GM23338 (cell line): Measurements from ENCODE around the gene HELT. TPM values are rescaled to one million over a fixed set of nuclear protein-coding genes. Genes with fewer than 3 reads are reported as not detected.
A peak's percentile ranks its signal among the peaks of the same experiment; 100 is the strongest.
"Not testable (repeated sequence)": the region's sequence is repeated elsewhere in the genome, so short reads cannot be mapped to it uniquely, and the experiment has no call there.

Experiments
- ATAC-seq: fragments of 200-7000 bp; cut with Tn5 transposase; 3 replicates; pipeline ENCODE4 v1.9.1; 2020
- DNase-seq: peaks from one replicate; pipeline ENCODE4 v3.0.0-alpha.2; 2015; ENCODE audit warnings: low spot score
- H2AFZ ChIP-seq: fragments of 200-600 bp; sonication (generic); 2 replicates; pipeline ENCODE4 v1.8.0; 2016; ENCODE audit warnings: antibody characterized with exemption, mild to moderate bottlenecking, moderate library complexity
- H3F3A ChIP-seq: fragments of 200-600 bp; sonication (generic); replicated peaks from 2 replicates; pipeline ENCODE4 v1.8.0; 2017; ENCODE audit warnings: antibody characterized with exemption, mixed run types, low read depth
- H3K27ac ChIP-seq: fragments of 200-600 bp; sonication (generic); 2 replicates; pipeline ENCODE4 v1.6.1; 2016; ENCODE audit warnings: low read depth
- H3K27me3 ChIP-seq: fragments of 200-600 bp; sonication (generic); 2 replicates; pipeline ENCODE4 v1.8.0; 2016; ENCODE audit warnings: mild to moderate bottlenecking, mixed run types, moderate library complexity; ENCODE audit not compliant: insufficient read depth
- H3K36me3 ChIP-seq: fragments of 200-600 bp; sonication (generic); 2 replicates; pipeline ENCODE4 v1.8.0; 2016; ENCODE audit warnings: mild to moderate bottlenecking; ENCODE audit not compliant: insufficient read depth
- H3K4me1 ChIP-seq: fragments of 200-600 bp; sonication (generic); 2 replicates; pipeline ENCODE4 v1.8.0; 2016; ENCODE audit warnings: mild to moderate bottlenecking, moderate library complexity; ENCODE audit not compliant: insufficient read depth
- H3K4me2 ChIP-seq: fragments of 200-600 bp; sonication (generic); 2 replicates; pipeline ENCODE4 v1.7.1; 2017; ENCODE audit warnings: mixed run types
- H3K4me3 ChIP-seq: fragments of 200-600 bp; sonication (generic); 2 replicates; pipeline ENCODE4 v1.6.1; 2016; ENCODE audit warnings: mixed run types
- H3K79me2 ChIP-seq: fragments of 200-600 bp; sonication (generic); replicated peaks from 2 replicates; pipeline ENCODE4 v1.8.0; 2017; ENCODE audit warnings: mild to moderate bottlenecking; ENCODE audit not compliant: insufficient read depth
- H3K9me2 ChIP-seq: fragments of 200-600 bp; sonication (generic); 2 replicates; pipeline ENCODE4 v1.8.0; 2017; ENCODE audit not compliant: insufficient read depth
- H4K20me1 ChIP-seq: fragments of 200-600 bp; sonication (generic); replicated peaks from 2 replicates; pipeline ENCODE4 v1.8.0; 2017; ENCODE audit warnings: mild to moderate bottlenecking; ENCODE audit not compliant: insufficient read depth
- H3K27ac Mint-ChIP-seq: 2 replicates; pipeline ENCODE4 v1.8.0; 2020; ENCODE audit warnings: inconsistent platforms, mild to moderate bottlenecking, moderate library complexity, mixed read lengths
- H3K27me3 Mint-ChIP-seq: 3 replicates; pipeline ENCODE4 v1.8.0; 2022; ENCODE audit warnings: low read depth, mild to moderate bottlenecking, moderate library complexity, mixed read lengths, inconsistent platforms; ENCODE audit not compliant: insufficient read depth, poor library complexity
- H3K36me3 Mint-ChIP-seq: 3 replicates; pipeline ENCODE4 v1.8.0; 2021; ENCODE audit warnings: low read depth, mild to moderate bottlenecking, inconsistent platforms, moderate library complexity, mixed read lengths
- H3K4me1 Mint-ChIP-seq: 3 replicates; pipeline ENCODE4 v1.8.0; 2020; ENCODE audit warnings: mild to moderate bottlenecking, inconsistent platforms, mixed read lengths
- H3K4me3 Mint-ChIP-seq: 3 replicates; pipeline ENCODE4 v1.8.0; 2021; ENCODE audit warnings: moderate library complexity, mild to moderate bottlenecking, inconsistent platforms, mixed read lengths
- H3K9me3 Mint-ChIP-seq: 3 replicates; pipeline ENCODE4 v1.8.0; 2020; ENCODE audit warnings: moderate library complexity, mild to moderate bottlenecking, inconsistent platforms, mixed read lengths
- CREB1 ChIP-seq: fragments of 250-450 bp; sonication (Bioruptor Pico); IDR thresholded peaks from 2 replicates; pipeline ENCODE4 v1.5.0; 2020; ENCODE audit warnings: low read depth, mild to moderate bottlenecking, moderate library complexity
- CTCF ChIP-seq, 2 experiments: fragments of 200-600 bp in 1 of 2; sonication (generic) in 1 of 2; conservative IDR thresholded peaks; 2 replicates each; pipeline versions ENCODE4 v1.5.1 to v1.6.1; 2016 to 2017; ENCODE audit warnings: antibody characterized with exemption in 2 of 2, low read depth in 2 of 2, mild to moderate bottlenecking in 2 of 2, moderate library complexity in 1 of 2
- EZH2 ChIP-seq: fragments of 200-600 bp; sonication (generic); IDR thresholded peaks from one replicate; pipeline ENCODE4 v1.8.0; 2017; ENCODE audit warnings: antibody characterized with exemption, mild to moderate bottlenecking, low read depth; ENCODE audit not compliant: unreplicated experiment
- EZH2phosphoT487 ChIP-seq: fragments of 200-600 bp; sonication (generic); IDR thresholded peaks from one replicate; pipeline ENCODE4 v1.8.1; 2018; ENCODE audit warnings: antibody characterized with exemption; ENCODE audit not compliant: unreplicated experiment
- NANOG ChIP-seq: IDR thresholded peaks from 2 replicates; pipeline ENCODE4 v1.6.1; 2016; ENCODE audit warnings: antibody characterized with exemption, borderline replicate concordance
- POLR2AphosphoS5 ChIP-seq: IDR thresholded peaks from 2 replicates; pipeline ENCODE4 v1.6.1; 2016; ENCODE audit warnings: antibody characterized with exemption, low read depth
- ZNF331 ChIP-seq: fragments of 250-450 bp; sonication (Bioruptor Pico); IDR thresholded peaks from 2 replicates; pipeline ENCODE4 v1.5.0; 2020; ENCODE audit warnings: low read depth, mild to moderate bottlenecking, moderate library complexity
- polyA plus RNA-seq: library from polyadenylated mRNA; unstranded; fragments of >200 nt; fragmentation: Nextera tagmentation; extraction: Ambion mirVana; gene quantifications from 2 replicates; pipeline ENCODE4 v1.2.1, GENCODE V29; 2016
- total RNA-seq: library from RNA; depleted of rRNA; stranded (reverse); fragments of >200 nt; shearing (Covaris generic); gene quantifications from 2 replicates; pipeline ENCODE4 v1.2.3, GENCODE V29; 2014

HELT gene
- total and polyA plus RNA-seq, 2 experiments from 2014 or later: not detected

- Mint-ChIP-seq H3K36me3 (no peaks in the 10 kb centered on the region), H3K27ac (no peak overlapping the region), H3K9me3 (no peaks in the 10 kb centered on the region), H3K4me3 (no peak overlapping the region), H3K27me3 (no peaks in the 10 kb centered on the region), H3K4me1 (no peaks in the 10 kb centered on the region)
- Histone ChIP-seq H3K27ac (no peak overlapping the region), H3K27me3 (no peaks in the 10 kb centered on the region), H4K20me1 (no peaks in the 10 kb centered on the region), H3K4me3 (no peak overlapping the region), H3K4me2 (no peak overlapping the region), H3K4me1 (peaks cover 1% of the 10 kb centered on the region), H2AFZ (no peak overlapping the region), H3K79me2 (no peaks in the 10 kb centered on the region), H3K36me3 (no peaks in the 10 kb centered on the region; the same call in 1 of the 2 replicates), H3F3A (0 out of 2 replicates have a peak, but pooled peaks cover 5% of the 10 kb centered on the region), H3K9me2 (peaks cover 5% of the 10 kb centered on the region; the same call in 1 of the 2 replicates)
- TF ChIP-seq CREB1 (CRISPR knock-in tag): no peak
- TF ChIP-seq CTCF (conservative IDR thresholded peaks at IDR 0.05; ENCODE audit: low read depth in 2 of 2): no peak
- TF ChIP-seq ZNF331: no peak
- no peak for TF ChIP-seq EZH2phosphoT487
- TF ChIP-seq EZH2: no peak
- no peak for TF ChIP-seq POLR2AphosphoS5
- no peak for TF ChIP-seq NANOG
- DNase-seq: no peak
- no peak for ATAC-seq
Measured at GRCh38 chr4:184988611-184989010, 29.7 kb upstream of the HELT start.

- not testable (repeated sequence) for ATAC-seq, H3K27ac Mint-ChIP-seq, H3K4me1 ChIP-seq, H3K9me2 ChIP-seq, H3K36me3 ChIP-seq, H3K4me1 Mint-ChIP-seq, H3K27me3 ChIP-seq, H3K4me3 ChIP-seq, H3K4me2 ChIP-seq, H3K36me3 Mint-ChIP-seq, DNase-seq, H3K9me3 Mint-ChIP-seq, H4K20me1 ChIP-seq, H3K27ac ChIP-seq, H3K27me3 Mint-ChIP-seq, H3K79me2 ChIP-seq, H3F3A ChIP-seq, H3K4me3 Mint-ChIP-seq
- 0 out of 2 replicates have a peak overlapping the region, but pooled peaks have one; percentile 38 for H2AFZ ChIP-seq
Measured at GRCh38 chr4:184989283-184989682, 29.0 kb upstream of the HELT start.

- not testable (repeated sequence) for H3K4me2 ChIP-seq, H3K27me3 Mint-ChIP-seq, H4K20me1 ChIP-seq, H3K36me3 Mint-ChIP-seq, H3K9me2 ChIP-seq, DNase-seq, H3K4me3 Mint-ChIP-seq, H3K27ac ChIP-seq, H3K36me3 ChIP-seq, H3K27ac Mint-ChIP-seq, H3K4me1 ChIP-seq, H3K4me1 Mint-ChIP-seq, H2AFZ ChIP-seq, H3K79me2 ChIP-seq, H3F3A ChIP-seq, H3K9me3 Mint-ChIP-seq, H3K4me3 ChIP-seq, H3K27me3 ChIP-seq, ATAC-seq
Measured at GRCh38 chr4:184990131-184990530, 28.2 kb upstream of the HELT start.
